ENCODE measurements around the gene UQCRHL. TPM values are rescaled to one million over a fixed set of nuclear protein-coding genes. Genes with fewer than 3 reads are reported as not detected.
A peak's percentile ranks its signal among the peaks of the same experiment; 100 is the strongest.

The UQCRHL gene
- total and polyA plus RNA-seq, 2 of the 4 experiments (the other 2 are of a cell fraction), result 1.4 to 2.4 TPM

DNA sequence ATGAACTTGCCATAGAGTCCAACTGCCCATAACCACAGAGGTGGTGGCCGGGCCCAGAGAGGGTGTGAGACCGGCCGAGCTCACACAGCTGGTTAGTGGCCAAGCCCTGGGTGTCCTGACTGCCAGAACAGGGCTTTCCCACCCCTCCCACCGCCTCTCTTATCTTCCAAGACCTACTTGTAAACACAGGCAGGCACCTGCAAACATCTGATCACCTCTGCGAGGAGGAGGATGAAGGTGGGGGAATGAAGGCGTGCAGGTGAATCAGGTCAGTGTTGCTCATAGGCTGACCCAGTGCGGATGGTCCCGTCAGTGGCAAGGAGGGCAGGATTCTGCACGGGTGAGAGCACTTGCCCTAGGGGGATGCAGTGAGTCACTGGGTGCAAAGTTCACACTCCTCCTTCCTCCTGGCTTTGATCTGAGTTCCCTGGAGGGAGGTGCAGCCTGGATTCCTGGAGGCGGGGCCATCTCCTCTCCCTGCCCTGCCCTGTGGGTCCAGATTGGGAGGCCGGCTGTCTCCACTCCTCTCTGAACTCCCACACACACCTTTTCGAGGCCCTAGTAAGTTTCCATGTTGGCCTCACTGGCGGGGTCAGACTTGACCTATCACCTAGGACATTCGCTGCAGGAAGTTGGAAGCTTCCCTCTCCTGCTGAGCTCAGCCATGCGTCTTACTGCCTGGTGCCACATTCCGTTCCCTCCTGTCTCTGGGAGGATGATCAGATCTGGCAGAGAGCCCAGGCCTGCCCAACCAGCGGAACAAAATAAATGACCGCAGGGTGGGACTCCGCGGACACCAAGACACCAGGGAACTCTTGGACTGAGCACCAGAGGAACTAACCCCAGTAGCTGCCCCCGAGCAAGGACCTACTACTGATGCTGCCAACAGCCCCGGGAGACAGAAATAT, 7.3 kb downstream of the UQCRHL start:
- WGBS, 2 experiments (ENCODE audit: extremely low coverage in 2 of 2, insufficient read length in 1 of 2), result 28% methylated on average over 3 of the region's 22 CpGs; no CpG with 5 or more reads in 1 of the 2 experiments
- no peak for TF ChIP-seq MAZ (IDR thresholded peaks at IDR 0.05; ENCODE audit: borderline replicate concordance, low read depth, low read length)
- no peak for TF ChIP-seq RFX5 (IDR thresholded peaks at IDR 0.05; ENCODE audit: low read depth, low read length)
- no peak for TF ChIP-seq ELK1 (IDR thresholded peaks at IDR 0.05; ENCODE audit: borderline replicate concordance, low read depth, low read length)
- no peak for TF ChIP-seq CEBPB (IDR thresholded peaks at IDR 0.05; ENCODE audit: low read depth, low read length)
- no peak for TF ChIP-seq BHLHE40 (IDR thresholded peaks at IDR 0.05; ENCODE audit: low read depth, low read length)
- no peak for TF ChIP-seq RAD21 (IDR thresholded peaks at IDR 0.05; ENCODE audit: low read length)
- TF ChIP-seq SMC3 (IDR thresholded peaks at IDR 0.05; ENCODE audit: low read depth, low read length), result no peak
- no peak for TF ChIP-seq CHD1 (IDR thresholded peaks at IDR 0.05; ENCODE audit: low read depth, low read length)
- TF ChIP-seq POLR2A (IDR thresholded peaks at IDR 0.05; ENCODE audit: low read depth, low read length), result no peak
- TF ChIP-seq, protein P1, sequence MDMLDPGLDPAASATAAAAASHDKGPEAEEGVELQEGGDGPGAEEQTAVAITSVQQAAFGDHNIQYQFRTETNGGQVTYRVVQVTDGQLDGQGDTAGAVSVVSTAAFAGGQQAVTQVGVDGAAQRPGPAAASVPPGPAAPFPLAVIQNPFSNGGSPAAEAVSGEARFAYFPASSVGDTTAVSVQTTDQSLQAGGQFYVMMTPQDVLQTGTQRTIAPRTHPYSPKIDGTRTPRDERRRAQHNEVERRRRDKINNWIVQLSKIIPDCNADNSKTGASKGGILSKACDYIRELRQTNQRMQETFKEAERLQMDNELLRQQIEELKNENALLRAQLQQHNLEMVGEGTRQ (IDR thresholded peaks at IDR 0.05; ENCODE audit: low read depth, low read length), result no peak
- TF ChIP-seq MAFK (IDR thresholded peaks at IDR 0.05; ENCODE audit: low read depth, low read length), result no peak
- no peak for TF ChIP-seq NFE2L2 (IDR thresholded peaks at IDR 0.05; ENCODE audit: low read depth, low read length)
- no peak for TF ChIP-seq CTCF (conservative IDR thresholded peaks at IDR 0.05; ENCODE audit: low read depth, low read length)

More for the DNA sequence above, 7.3 kb downstream of the UQCRHL start:
- dilution Hi-C loops (cut with HindIII; ENCODE audit: low sequenced_read_pairs, unreplicated experiment) (no loop called here), intact Hi-C loops (cut with micrococcal nuclease) (loop anchor here (2.0 to 5.0 kb wide), 3 partner anchors 35 to 382 kb away; partner anchors contain the start of gene SPEN), in situ Hi-C loops (cut with MboI; ENCODE audit: low sequenced_read_pairs) (loop anchor here (25.0 kb wide), 1 partner anchor 387 kb away; no protein-coding TSS in a partner anchor)
- Histone ChIP-seq H3K14ac (replicated peaks; ENCODE audit: low read depth, low read length) (peak overlapping the region; percentile 70), H3K9me3 (ENCODE audit: control insufficient read depth, insufficient read depth, low read length) (no peaks in the 10 kb centered on the region), H3K4me1 (ENCODE audit: control insufficient read depth, insufficient read depth, low read length) (peaks cover 39% of the 10 kb centered on the region), H4K5ac (ENCODE audit: low read depth, low read length) (peak overlapping the region; percentile 38; the same call in 1 of the 2 replicates), H4K20me1 (ENCODE audit: insufficient read depth, low read length) (no peaks in the 10 kb centered on the region), H4K8ac (ENCODE audit: low read depth in 2 of 2, low read length in 2 of 2) (peak overlapping the region; percentile 93 to 98), H2AK5ac (ENCODE audit: low read depth, low read length) (peak overlapping the region; percentile 99), H3K9ac (ENCODE audit: low read depth, low read length) (no peak overlapping the region), H3K4me3 (ENCODE audit: insufficient read depth, low read depth, low read length) (no peak overlapping the region), H2BK5ac (ENCODE audit: low read depth, low read length, poor library complexity, severe bottlenecking) (peak overlapping the region; percentile 89), H2BK120ac (ENCODE audit: low read depth, low read length) (peak overlapping the region; percentile 97), H2BK20ac (ENCODE audit: low read depth, low read length) (peak overlapping the region; percentile 99), H3K79me1 (ENCODE audit: low read depth in 1 of 2, low read length in 2 of 2) (peaks cover 4 to 14% of the 10 kb centered on the region in 2 experiments; a peak in 2 of 4 replicates), H2AK9ac (replicated peaks; ENCODE audit: low read depth, low read length, poor library complexity) (peak overlapping the region; percentile 94), H3K56ac (ENCODE audit: extremely low read depth, insufficient read depth, low read length) (peak overlapping the region; percentile 85), H2BK15ac (ENCODE audit: low read depth, low read length) (peak overlapping the region; percentile 95; the same call in 2 of the 3 replicates), H3K9me1 (ENCODE audit: insufficient read depth, low read length) (peaks cover 30% of the 10 kb centered on the region), H3K4ac (ENCODE audit: low read depth, low read length) (peak overlapping the region; percentile 95), H3K23ac (ENCODE audit: low read depth, low read length) (peak overlapping the region; percentile 55), H2AFZ (replicated peaks; ENCODE audit: low read length, poor library complexity) (peak overlapping the region; percentile 39), H4K91ac (ENCODE audit: insufficient read depth, low read depth, low read length) (peak overlapping the region; percentile 98), H3K18ac (ENCODE audit: low read depth, low read length) (peak overlapping the region; percentile 63), H3K27me3 (ENCODE audit: control insufficient read depth, insufficient read depth, low read length) (no peaks in the 10 kb centered on the region), H3K4me2 (ENCODE audit: low read depth, low read length) (no peak overlapping the region), H3K27ac (ENCODE audit: insufficient read depth, low read length) (peak overlapping the region; percentile 81), H3K36me3 (ENCODE audit: control insufficient read depth, insufficient read depth, low read length) (no peaks in the 10 kb centered on the region)
- ChIA-PET POLR2A (ENCODE audit: unreplicated experiment) (no interaction called here), CTCF (interaction anchor here (0.5 to 1.4 kb wide), 4 partner anchors 15 to 149 kb away, joined by 3 to 6 read pairs (median 4); no protein-coding TSS in a partner anchor)
- BruUV-seq (replicated peaks), result no TSS peak
- peak; percentile 26 for ATAC-seq (ENCODE audit: low read depth)
- DNase-seq, result peak; percentile 31

Data from IMR-90 (cell line).